ENCODE results near the gene GALNT14.

Gene GALNT14

GRCh38 chr2:31086590-31086989 lies 51.6 kb downstream of the GALNT14 start:
- TF ChIP-seq GATA3 (IDR thresholded peaks at IDR 0.05; ENCODE audit: low read depth, low read length) (no peak), GATA2 (IDR thresholded peaks at IDR 0.05; ENCODE audit: low read depth, low read length) (no peak)

GRCh38 chr2:31083234-31083993 lies 54.8 kb downstream of the GALNT14 start:
- no peak for TF ChIP-seq GATA3 (IDR thresholded peaks at IDR 0.05; ENCODE audit: low read depth, low read length)
- TF ChIP-seq GATA2 (IDR thresholded peaks at IDR 0.05; ENCODE audit: low read depth, low read length): no peak

- TF ChIP-seq GATA3 (IDR thresholded peaks at IDR 0.05; ENCODE audit: low read depth, low read length): no peak
- TF ChIP-seq GATA2 (IDR thresholded peaks at IDR 0.05; ENCODE audit: low read depth, low read length): no peak
These were observed 56.2 kb downstream of the GALNT14 start for GRCh38 chr2:31082002-31082401.

GRCh38 chr2:31081492-31081891 lies 56.7 kb downstream of the GALNT14 start:
- TF ChIP-seq GATA2 (IDR thresholded peaks at IDR 0.05; ENCODE audit: low read depth, low read length) (no peak), GATA3 (IDR thresholded peaks at IDR 0.05; ENCODE audit: low read depth, low read length) (no peak)

- TF ChIP-seq GATA2 (IDR thresholded peaks at IDR 0.05; ENCODE audit: low read depth, low read length) (no peak), GATA3 (IDR thresholded peaks at IDR 0.05; ENCODE audit: low read depth, low read length) (no peak)
These were observed 57.9 kb downstream of the GALNT14 start for GRCh38 chr2:31080361-31080760.

- no peak for TF ChIP-seq GATA2 (IDR thresholded peaks at IDR 0.05; ENCODE audit: low read depth, low read length)
- no peak for TF ChIP-seq GATA3 (IDR thresholded peaks at IDR 0.05; ENCODE audit: low read depth, low read length)
These were observed 58.6 kb downstream of the GALNT14 start for GRCh38 chr2:31079665-31080064.

GRCh38 chr2:31078579-31079105 lies 59.6 kb downstream of the GALNT14 start:
- no peak for TF ChIP-seq GATA3 (IDR thresholded peaks at IDR 0.05; ENCODE audit: low read depth, low read length)
- no peak for TF ChIP-seq GATA2 (IDR thresholded peaks at IDR 0.05; ENCODE audit: low read depth, low read length)

GRCh38 chr2:31078011-31078410 lies 60.2 kb downstream of the GALNT14 start:
- TF ChIP-seq GATA3 (IDR thresholded peaks at IDR 0.05; ENCODE audit: low read depth, low read length) (no peak), GATA2 (IDR thresholded peaks at IDR 0.05; ENCODE audit: low read depth, low read length) (no peak)

- TF ChIP-seq GATA3 (IDR thresholded peaks at IDR 0.05; ENCODE audit: low read depth, low read length): no peak
- no peak for TF ChIP-seq GATA2 (IDR thresholded peaks at IDR 0.05; ENCODE audit: low read depth, low read length)
These were observed 62.2 kb downstream of the GALNT14 start for GRCh38 chr2:31075941-31076590.

GRCh38 chr2:31075431-31075830 lies 62.8 kb downstream of the GALNT14 start:
- TF ChIP-seq GATA2 (IDR thresholded peaks at IDR 0.05; ENCODE audit: low read depth, low read length): no peak
- TF ChIP-seq GATA3 (IDR thresholded peaks at IDR 0.05; ENCODE audit: low read depth, low read length): no peak

- TF ChIP-seq GATA2 (IDR thresholded peaks at IDR 0.05; ENCODE audit: low read depth, low read length) (no peak), GATA3 (IDR thresholded peaks at IDR 0.05; ENCODE audit: low read depth, low read length) (no peak)
These were observed 66.5 kb downstream of the GALNT14 start for GRCh38 chr2:31071741-31072140.

GRCh38 chr2:31070339-31071125 lies 67.7 kb downstream of the GALNT14 start:
- no peak for TF ChIP-seq GATA3 (IDR thresholded peaks at IDR 0.05; ENCODE audit: low read depth, low read length)
- TF ChIP-seq GATA2 (IDR thresholded peaks at IDR 0.05; ENCODE audit: low read depth, low read length): no peak

- TF ChIP-seq GATA2 (IDR thresholded peaks at IDR 0.05; ENCODE audit: low read depth, low read length) (no peak), GATA3 (IDR thresholded peaks at IDR 0.05; ENCODE audit: low read depth, low read length) (no peak)
These were observed 68.5 kb downstream of the GALNT14 start for GRCh38 chr2:31069643-31070325.

GRCh38 chr2:31067259-31067658 lies 71.0 kb downstream of the GALNT14 start:
- no peak for TF ChIP-seq GATA2 (IDR thresholded peaks at IDR 0.05; ENCODE audit: low read depth, low read length)
- TF ChIP-seq GATA3 (IDR thresholded peaks at IDR 0.05; ENCODE audit: low read depth, low read length): no peak
